ENCODE results near the gene LYST. TPM values are rescaled to one million over a fixed set of nuclear protein-coding genes. Genes with fewer than 3 reads are reported as not detected.
"Not testable (repeated sequence)": the region's sequence is repeated elsewhere in the genome, so short reads cannot be mapped to it uniquely, and the experiment has no call there.

The LYST gene, protein sequence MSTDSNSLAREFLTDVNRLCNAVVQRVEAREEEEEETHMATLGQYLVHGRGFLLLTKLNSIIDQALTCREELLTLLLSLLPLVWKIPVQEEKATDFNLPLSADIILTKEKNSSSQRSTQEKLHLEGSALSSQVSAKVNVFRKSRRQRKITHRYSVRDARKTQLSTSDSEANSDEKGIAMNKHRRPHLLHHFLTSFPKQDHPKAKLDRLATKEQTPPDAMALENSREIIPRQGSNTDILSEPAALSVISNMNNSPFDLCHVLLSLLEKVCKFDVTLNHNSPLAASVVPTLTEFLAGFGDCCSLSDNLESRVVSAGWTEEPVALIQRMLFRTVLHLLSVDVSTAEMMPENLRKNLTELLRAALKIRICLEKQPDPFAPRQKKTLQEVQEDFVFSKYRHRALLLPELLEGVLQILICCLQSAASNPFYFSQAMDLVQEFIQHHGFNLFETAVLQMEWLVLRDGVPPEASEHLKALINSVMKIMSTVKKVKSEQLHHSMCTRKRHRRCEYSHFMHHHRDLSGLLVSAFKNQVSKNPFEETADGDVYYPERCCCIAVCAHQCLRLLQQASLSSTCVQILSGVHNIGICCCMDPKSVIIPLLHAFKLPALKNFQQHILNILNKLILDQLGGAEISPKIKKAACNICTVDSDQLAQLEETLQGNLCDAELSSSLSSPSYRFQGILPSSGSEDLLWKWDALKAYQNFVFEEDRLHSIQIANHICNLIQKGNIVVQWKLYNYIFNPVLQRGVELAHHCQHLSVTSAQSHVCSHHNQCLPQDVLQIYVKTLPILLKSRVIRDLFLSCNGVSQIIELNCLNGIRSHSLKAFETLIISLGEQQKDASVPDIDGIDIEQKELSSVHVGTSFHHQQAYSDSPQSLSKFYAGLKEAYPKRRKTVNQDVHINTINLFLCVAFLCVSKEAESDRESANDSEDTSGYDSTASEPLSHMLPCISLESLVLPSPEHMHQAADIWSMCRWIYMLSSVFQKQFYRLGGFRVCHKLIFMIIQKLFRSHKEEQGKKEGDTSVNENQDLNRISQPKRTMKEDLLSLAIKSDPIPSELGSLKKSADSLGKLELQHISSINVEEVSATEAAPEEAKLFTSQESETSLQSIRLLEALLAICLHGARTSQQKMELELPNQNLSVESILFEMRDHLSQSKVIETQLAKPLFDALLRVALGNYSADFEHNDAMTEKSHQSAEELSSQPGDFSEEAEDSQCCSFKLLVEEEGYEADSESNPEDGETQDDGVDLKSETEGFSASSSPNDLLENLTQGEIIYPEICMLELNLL (N-terminal part only)
- 23.4 and 31.5 TPM in 2 replicates for polyA plus RNA-seq
- polyA minus RNA-seq, result 87.9 and 104 TPM in 2 replicates

DNA sequence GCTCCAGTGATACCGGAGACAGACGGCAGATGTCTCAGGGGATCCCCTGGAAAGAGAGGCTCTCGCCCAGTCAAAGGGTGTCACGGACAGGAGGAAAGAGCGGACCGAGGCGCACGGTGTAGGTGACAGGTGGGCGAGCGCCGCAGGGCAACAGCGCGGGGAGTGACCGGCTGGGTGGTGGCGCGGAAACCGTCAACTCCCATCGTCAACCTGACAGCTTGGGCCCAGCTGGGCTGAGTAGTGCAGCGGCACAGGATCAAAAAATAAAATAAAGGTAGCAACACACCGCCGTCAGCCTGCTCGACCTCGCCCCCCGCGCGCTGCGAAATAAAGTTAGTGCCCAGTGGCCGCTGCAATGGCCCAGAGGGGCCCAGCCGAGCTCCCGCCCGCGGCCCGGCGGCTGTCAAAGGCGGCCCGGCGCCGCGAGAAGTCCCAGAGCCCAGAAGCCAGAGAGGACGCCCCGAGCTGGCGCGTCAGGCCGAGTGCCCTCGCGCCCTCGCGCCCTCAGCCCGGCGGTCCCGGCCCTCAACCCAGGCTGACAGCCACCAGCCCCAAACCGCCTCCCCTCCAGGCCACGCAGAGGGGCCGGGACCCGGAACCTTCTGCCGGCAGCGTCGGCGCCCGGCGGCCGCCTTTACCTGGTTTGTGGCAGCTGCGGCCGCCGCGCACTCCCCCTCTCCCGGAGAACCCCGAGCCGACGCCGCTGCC is at the start of gene LYST:
TSS of gene LYST (minus strand) at position 702 of the 708 bp plus-strand sequence. CDS start 36,489 bp downstream, outside the sequence.
- H3F3A ChIP-seq (ENCODE audit: insufficient read depth, low read length, poor library complexity, severe bottlenecking), result no peaks in the 10 kb centered on the region
- no peaks in the 10 kb centered on the region for H3K36me3 ChIP-seq (ENCODE audit: insufficient read depth, low read length)
- peak within 1 kb of the TSS; percentile 99 for H3K27ac ChIP-seq (ENCODE audit: low read length)
- peak within 1 kb of the TSS; percentile 92 for H2AFZ ChIP-seq (ENCODE audit: low read depth, low read length)
- no peaks in the 10 kb centered on the region for H3K9me3 ChIP-seq (ENCODE audit: low read length)
- peaks cover 38% of the 10 kb centered on the region for H3K79me2 ChIP-seq (replicated peaks; ENCODE audit: insufficient read depth, low read length)
- peak within 1 kb of the TSS; percentile 88 for H3K4me3 ChIP-seq (ENCODE audit: low read length)
- H3K4me2 ChIP-seq (ENCODE audit: low read length), result peak within 1 kb of the TSS; percentile 87
- peak within 1 kb of the TSS; percentile 95 for H3K9ac ChIP-seq (ENCODE audit: low read length)
- no peaks in the 10 kb centered on the region for H4K20me1 ChIP-seq (ENCODE audit: insufficient read depth)
- H3K27me3 ChIP-seq (ENCODE audit: insufficient read depth, low read depth, low read length), result no peaks in the 10 kb centered on the region
- H3K9me2 ChIP-seq (ENCODE audit: insufficient read depth, low read length), result no peaks in the 10 kb centered on the region
- TF ChIP-seq EZH2 (IDR thresholded peaks at IDR 0.05; ENCODE audit: borderline replicate concordance, insufficient read depth, low read length, poor library complexity, severe bottlenecking) (no peak), TAF1 (IDR thresholded peaks at IDR 0.05; ENCODE audit: low read depth) (peak; percentile 75), RAD21 (conservative IDR thresholded peaks at IDR 0.05) (no peak), POLR2AphosphoS5 (IDR thresholded peaks at IDR 0.05) (peak; percentile 55), MXI1 (conservative IDR thresholded peaks at IDR 0.05; ENCODE audit: poor library complexity, severe bottlenecking) (peak; percentile 41), SMC3 (conservative IDR thresholded peaks at IDR 0.05; ENCODE audit: poor library complexity) (peak; percentile 62)
- TF ChIP-seq, protein P1, sequence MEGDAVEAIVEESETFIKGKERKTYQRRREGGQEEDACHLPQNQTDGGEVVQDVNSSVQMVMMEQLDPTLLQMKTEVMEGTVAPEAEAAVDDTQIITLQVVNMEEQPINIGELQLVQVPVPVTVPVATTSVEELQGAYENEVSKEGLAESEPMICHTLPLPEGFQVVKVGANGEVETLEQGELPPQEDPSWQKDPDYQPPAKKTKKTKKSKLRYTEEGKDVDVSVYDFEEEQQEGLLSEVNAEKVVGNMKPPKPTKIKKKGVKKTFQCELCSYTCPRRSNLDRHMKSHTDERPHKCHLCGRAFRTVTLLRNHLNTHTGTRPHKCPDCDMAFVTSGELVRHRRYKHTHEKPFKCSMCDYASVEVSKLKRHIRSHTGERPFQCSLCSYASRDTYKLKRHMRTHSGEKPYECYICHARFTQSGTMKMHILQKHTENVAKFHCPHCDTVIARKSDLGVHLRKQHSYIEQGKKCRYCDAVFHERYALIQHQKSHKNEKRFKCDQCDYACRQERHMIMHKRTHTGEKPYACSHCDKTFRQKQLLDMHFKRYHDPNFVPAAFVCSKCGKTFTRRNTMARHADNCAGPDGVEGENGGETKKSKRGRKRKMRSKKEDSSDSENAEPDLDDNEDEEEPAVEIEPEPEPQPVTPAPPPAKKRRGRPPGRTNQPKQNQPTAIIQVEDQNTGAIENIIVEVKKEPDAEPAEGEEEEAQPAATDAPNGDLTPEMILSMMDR (IDR thresholded peaks at IDR 0.05; ENCODE audit: poor library complexity, severe bottlenecking), result peak; percentile 56
- TF ChIP-seq, protein P2, sequence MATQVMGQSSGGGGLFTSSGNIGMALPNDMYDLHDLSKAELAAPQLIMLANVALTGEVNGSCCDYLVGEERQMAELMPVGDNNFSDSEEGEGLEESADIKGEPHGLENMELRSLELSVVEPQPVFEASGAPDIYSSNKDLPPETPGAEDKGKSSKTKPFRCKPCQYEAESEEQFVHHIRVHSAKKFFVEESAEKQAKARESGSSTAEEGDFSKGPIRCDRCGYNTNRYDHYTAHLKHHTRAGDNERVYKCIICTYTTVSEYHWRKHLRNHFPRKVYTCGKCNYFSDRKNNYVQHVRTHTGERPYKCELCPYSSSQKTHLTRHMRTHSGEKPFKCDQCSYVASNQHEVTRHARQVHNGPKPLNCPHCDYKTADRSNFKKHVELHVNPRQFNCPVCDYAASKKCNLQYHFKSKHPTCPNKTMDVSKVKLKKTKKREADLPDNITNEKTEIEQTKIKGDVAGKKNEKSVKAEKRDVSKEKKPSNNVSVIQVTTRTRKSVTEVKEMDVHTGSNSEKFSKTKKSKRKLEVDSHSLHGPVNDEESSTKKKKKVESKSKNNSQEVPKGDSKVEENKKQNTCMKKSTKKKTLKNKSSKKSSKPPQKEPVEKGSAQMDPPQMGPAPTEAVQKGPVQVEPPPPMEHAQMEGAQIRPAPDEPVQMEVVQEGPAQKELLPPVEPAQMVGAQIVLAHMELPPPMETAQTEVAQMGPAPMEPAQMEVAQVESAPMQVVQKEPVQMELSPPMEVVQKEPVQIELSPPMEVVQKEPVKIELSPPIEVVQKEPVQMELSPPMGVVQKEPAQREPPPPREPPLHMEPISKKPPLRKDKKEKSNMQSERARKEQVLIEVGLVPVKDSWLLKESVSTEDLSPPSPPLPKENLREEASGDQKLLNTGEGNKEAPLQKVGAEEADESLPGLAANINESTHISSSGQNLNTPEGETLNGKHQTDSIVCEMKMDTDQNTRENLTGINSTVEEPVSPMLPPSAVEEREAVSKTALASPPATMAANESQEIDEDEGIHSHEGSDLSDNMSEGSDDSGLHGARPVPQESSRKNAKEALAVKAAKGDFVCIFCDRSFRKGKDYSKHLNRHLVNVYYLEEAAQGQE (IDR thresholded peaks at IDR 0.05; ENCODE audit: borderline replicate concordance), result no peak

DNA sequence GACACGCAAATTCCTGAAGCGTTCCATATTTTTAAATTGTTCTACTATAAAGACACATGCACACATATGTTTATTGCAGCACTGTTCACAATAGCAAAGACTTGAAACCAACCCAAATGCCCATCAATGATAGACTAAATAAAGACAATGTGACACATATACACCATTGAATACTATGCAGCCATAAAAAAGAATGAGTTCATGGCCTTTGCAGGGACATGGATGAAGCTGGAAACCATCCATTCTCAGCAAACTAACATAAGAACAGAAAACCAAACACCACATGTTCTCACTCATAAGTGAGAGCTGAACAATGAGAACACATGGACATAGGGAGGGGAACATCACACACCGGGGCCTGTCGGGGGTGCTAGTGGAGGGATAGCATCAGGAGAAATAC is 48.8 kb upstream of the LYST start:
- H3K9me3 ChIP-seq (ENCODE audit: low read length); H3K36me3 ChIP-seq (ENCODE audit: insufficient read depth, low read length); H3F3A ChIP-seq (ENCODE audit: insufficient read depth, low read length, poor library complexity, severe bottlenecking); H2AFZ ChIP-seq (ENCODE audit: low read depth, low read length); H3K9me2 ChIP-seq (ENCODE audit: insufficient read depth, low read length); H3K79me2 ChIP-seq (replicated peaks; ENCODE audit: insufficient read depth, low read length); H4K20me1 ChIP-seq (ENCODE audit: insufficient read depth); H3K9ac ChIP-seq (ENCODE audit: low read length); H3K4me2 ChIP-seq (ENCODE audit: low read length); H3K27ac ChIP-seq (ENCODE audit: low read length); H3K4me3 ChIP-seq (ENCODE audit: low read length); H3K27me3 ChIP-seq (ENCODE audit: insufficient read depth, low read depth, low read length): not testable (repeated sequence)

Data from neural cell (in vitro differentiated cells).